IMR-90 (cell line): ENCODE results near the gene CPLX4. TPM values are rescaled to one million over a fixed set of nuclear protein-coding genes. Genes with fewer than 3 reads are reported as not detected.

Experiments used
- ATAC-seq: fragments of 200-7000 bp; cut with Tn5 transposase; 2 replicates; pipeline ENCODE4 v1.9.1; 2020; ENCODE audit warnings: low read depth, mild to moderate bottlenecking, moderate library complexity
- BruUV-seq: library from RNA; stranded (reverse); fragments of 400-500 nt; replicated peaks from 2 replicates; lab custom pipeline; 2021; lab: Mats Ljungman, UMichigan
- CTCF ChIA-PET: fragments of 300-600 bp; formaldehyde crosslinking; extraction: SDS; loops from one replicate; lab custom pipeline; 2021; ENCODE audit warnings: antibody characterized with exemption; lab: Yijun Ruan, JAX
- POLR2A ChIA-PET: fragments of 300-600 bp; sonication (Branson Sonifier 250); formaldehyde crosslinking; loops from one replicate; lab custom pipeline; 2022; ENCODE audit warnings: antibody characterized with exemption; ENCODE audit not compliant: unreplicated experiment; lab: Charles Lee
- DNase-seq: peaks from one replicate; pipeline ENCODE4 v3.0.0; 2013
- H2AFZ ChIP-seq: replicated peaks from 2 replicates; pipeline ENCODE3; 2013; ENCODE audit warnings: low read length, mild to moderate bottlenecking; ENCODE audit not compliant: poor library complexity
- H2AK5ac ChIP-seq: 2 replicates; pipeline ENCODE4 v1.6.1; 2013; ENCODE audit warnings: low read depth, low read length, inconsistent platforms
- H2AK9ac ChIP-seq: replicated peaks from 2 replicates; pipeline ENCODE3; 2013; ENCODE audit warnings: mild to moderate bottlenecking, low read depth, low read length, moderate library complexity; ENCODE audit not compliant: poor library complexity
- H2BK120ac ChIP-seq: 2 replicates; pipeline ENCODE4 v1.6.1; 2013; ENCODE audit warnings: low read depth, low read length, inconsistent platforms
- H2BK15ac ChIP-seq: 3 replicates; pipeline ENCODE4 v1.6.1; 2013; ENCODE audit warnings: low read depth, low read length, inconsistent platforms
- H2BK20ac ChIP-seq: 2 replicates; pipeline ENCODE4 v1.6.1; 2013; ENCODE audit warnings: low read depth, mild to moderate bottlenecking, inconsistent platforms, low read length, moderate library complexity
- H2BK5ac ChIP-seq: 2 replicates; pipeline ENCODE4 v1.6.1; 2013; ENCODE audit warnings: mild to moderate bottlenecking, low read depth, low read length, inconsistent platforms; ENCODE audit not compliant: poor library complexity, severe bottlenecking
- H3K14ac ChIP-seq: replicated peaks from 2 replicates; pipeline ENCODE4 v1.6.1; 2013; ENCODE audit warnings: low read depth, low read length, inconsistent platforms
- H3K18ac ChIP-seq: 2 replicates; pipeline ENCODE4 v1.6.1; 2013; ENCODE audit warnings: low read depth, low read length, control low read depth
- H3K23ac ChIP-seq: 2 replicates; pipeline ENCODE4 v1.6.1; 2013; ENCODE audit warnings: low read depth, low read length, inconsistent platforms
- H3K27ac ChIP-seq: 2 replicates; pipeline ENCODE4 v1.5.1; 2013; ENCODE audit warnings: mild to moderate bottlenecking, control low read depth, low read length; ENCODE audit not compliant: insufficient read depth
- H3K27me3 ChIP-seq: 2 replicates; pipeline ENCODE4 v1.6.1; 2013; ENCODE audit warnings: low read length; ENCODE audit not compliant: control insufficient read depth, insufficient read depth
- H3K36me3 ChIP-seq: 2 replicates; pipeline ENCODE4 v1.6.1; 2013; ENCODE audit warnings: low read length, mixed read lengths; ENCODE audit not compliant: control insufficient read depth, insufficient read depth
- H3K4ac ChIP-seq: 2 replicates; pipeline ENCODE4 v1.6.1; 2013; ENCODE audit warnings: low read depth, low read length, inconsistent platforms
- H3K4me1 ChIP-seq: 2 replicates; pipeline ENCODE4 v1.6.1; 2013; ENCODE audit warnings: low read length, mixed read lengths; ENCODE audit not compliant: control insufficient read depth, insufficient read depth
- H3K4me2 ChIP-seq: 2 replicates; pipeline ENCODE4 v1.6.1; 2013; ENCODE audit warnings: low read depth, mild to moderate bottlenecking, control low read depth, low read length, moderate library complexity
- H3K4me3 ChIP-seq: 2 replicates; pipeline ENCODE4 v1.5.1; 2013; ENCODE audit warnings: low read depth, mild to moderate bottlenecking, control low read depth, low read length, moderate library complexity; ENCODE audit not compliant: insufficient read depth
- H3K56ac ChIP-seq: 2 replicates; pipeline ENCODE4 v1.6.1; 2013; ENCODE audit warnings: low read length, inconsistent platforms; ENCODE audit not compliant: insufficient read depth; ENCODE audit errors: extremely low read depth
- H3K79me1 ChIP-seq, 2 experiments: 2 replicates each; pipeline ENCODE4 v1.6.1; 2013; ENCODE audit warnings: low read length in 2 of 2, inconsistent platforms in 1 of 2, low read depth in 1 of 2
- H3K9ac ChIP-seq: 2 replicates; pipeline ENCODE4 v1.6.1; 2013; ENCODE audit warnings: low read depth, low read length, control low read depth
- H3K9me1 ChIP-seq: 2 replicates; pipeline ENCODE4 v1.6.1; 2013; ENCODE audit warnings: low read length, inconsistent platforms; ENCODE audit not compliant: insufficient read depth
- H3K9me3 ChIP-seq: 2 replicates; pipeline ENCODE4 v1.6.1; 2013; ENCODE audit warnings: low read length; ENCODE audit not compliant: control insufficient read depth, insufficient read depth
- H4K20me1 ChIP-seq: 2 replicates; pipeline ENCODE4 v1.6.1; 2013; ENCODE audit warnings: low read length, inconsistent platforms; ENCODE audit not compliant: insufficient read depth
- H4K5ac ChIP-seq: 2 replicates; pipeline ENCODE4 v1.6.1; 2013; ENCODE audit warnings: mild to moderate bottlenecking, low read depth, low read length, control low read depth
- H4K8ac ChIP-seq, 2 experiments: 2 replicates each; pipeline ENCODE4 v1.6.1; 2013; ENCODE audit warnings: low read depth in 2 of 2, low read length in 2 of 2, control low read depth in 1 of 2, inconsistent platforms in 1 of 2
- H4K91ac ChIP-seq: 2 replicates; pipeline ENCODE4 v1.6.1; 2013; ENCODE audit warnings: low read depth, low read length, inconsistent platforms; ENCODE audit not compliant: insufficient read depth
- CEBPB ChIP-seq: IDR thresholded peaks from 2 replicates; pipeline ENCODE4 v1.6.1; 2012; ENCODE audit warnings: low read depth, low read length, improper control_type of control experiment
- FOS ChIP-seq: fragments of 150-350 bp; IDR thresholded peaks from 2 replicates; pipeline ENCODE4 v1.6.1; 2016; ENCODE audit warnings: low read depth, low read length
- MAZ ChIP-seq: IDR thresholded peaks from 2 replicates; pipeline ENCODE4 v1.6.1; 2012; ENCODE audit warnings: low read depth, mild to moderate bottlenecking, low read length, improper control_type of control experiment, moderate library complexity, borderline replicate concordance
- WGBS, 2 experiments: methylation state at CpG; one replicate each; pipeline versions ENCODE4 v1.1.5 to v1.1.7; 2013; ENCODE audit warnings: missing lambda C conversion rate in 2 of 2; ENCODE audit not compliant: insufficient read length in 1 of 2; ENCODE audit errors: extremely low coverage in 2 of 2; 5-methylcytosine and 5-hydroxymethylcytosine counted together
- dilution Hi-C: fragments of 300-500 bp; cut with HindIII; formaldehyde crosslinking; loops from one replicate; pipeline ENCODE4 v1.14.3; 2018; ENCODE audit warnings: low sequenced_read_pairs; ENCODE audit not compliant: unreplicated experiment
- in situ Hi-C: fragments of 300-500 bp; cut with MboI; formaldehyde crosslinking; loops from 3 replicates; pipeline ENCODE4 v1.14.3; 2019; ENCODE audit warnings: low sequenced_read_pairs, inconsistent platforms, mixed read lengths
- intact Hi-C: fragments of 100-400 bp; cut with micrococcal nuclease; formaldehyde crosslinking; loops from 2 replicates; pipeline ENCODE4 v1.10.0; 2022
- polyA plus RNA-seq, 3 experiments: library from polyadenylated mRNA; depleted of rRNA; stranded (reverse); fragments of >200 nt; gene quantifications; 2 replicates each; pipeline ENCODE4 v1.2.3, GENCODE V29; 2012; ENCODE audit warnings: low replicate concordance in 1 of 3
- total RNA-seq: library from RNA; depleted of rRNA; stranded (reverse); fragments of >200 nt; gene quantifications from 2 replicates; pipeline ENCODE4 v1.2.3, GENCODE V29; 2012

CPLX4 gene
- total and polyA plus RNA-seq, 2 of the 4 experiments (the other 2 are of a cell fraction) = not detected

- no peak overlapping the region for H2AK9ac ChIP-seq
- dilution Hi-C loops = no loop called here
- BruUV-seq = no TSS peak
- no peaks in the 10 kb centered on the region for H3K4me1 ChIP-seq
- no peak overlapping the region for H3K4me2 ChIP-seq
- intact Hi-C loops = no loop called here
- no peaks in the 10 kb centered on the region for H4K20me1 ChIP-seq
- no peak overlapping the region for H2BK120ac ChIP-seq
- DNase-seq = no peak
- H2BK20ac ChIP-seq = no peak overlapping the region
- ATAC-seq = no peak
- H4K91ac ChIP-seq = no peak overlapping the region
- CTCF ChIA-PET = no interaction called here
- H2BK5ac ChIP-seq = no peak overlapping the region
- H3K36me3 ChIP-seq = peaks cover 19% of the 10 kb centered on the region
- peaks cover 5% of the 10 kb centered on the region for H3K27me3 ChIP-seq
- H3K23ac ChIP-seq = no peak overlapping the region
- no peak overlapping the region for H3K14ac ChIP-seq
- H2BK15ac ChIP-seq = no peak overlapping the region
- no peaks in the 10 kb centered on the region for H3K9me1 ChIP-seq
- no peak overlapping the region for H3K9ac ChIP-seq
- no peaks in the 10 kb centered on the region for H3K9me3 ChIP-seq
- H2AFZ ChIP-seq = no peak overlapping the region
- no peak overlapping the region for H4K8ac ChIP-seq
- POLR2A ChIA-PET = no interaction called here
- no peak overlapping the region for H3K18ac ChIP-seq
- 100% methylated on average over 1 of the region's 4 CpGs; no CpG with 5 or more reads in 1 of the 2 experiments for WGBS, 2 experiments
- no peak overlapping the region for H3K27ac ChIP-seq
- in situ Hi-C loops = no loop called here
- no peaks in the 10 kb centered on the region for H3K79me1 ChIP-seq
- no peak overlapping the region for H3K4ac ChIP-seq
- H3K4me3 ChIP-seq = no peak overlapping the region
- TF ChIP-seq MAZ (no peak), CEBPB (no peak), FOS (no peak)
- no peak overlapping the region for H2AK5ac ChIP-seq
- no peak overlapping the region for H4K5ac ChIP-seq
- no peak overlapping the region for H3K56ac ChIP-seq
Observed at GRCh38 chr18:59324623-59324971, 6.1 kb upstream of the CPLX4 start.
